Gastroesophageal sphincter (tissue), 4 donors: ENCODE results near the gene ABTB2. TPM values are rescaled to one million over a fixed set of nuclear protein-coding genes. Genes with fewer than 3 reads are reported as not detected.

Source experiments
- ATAC-seq: fragments of 150-250 bp; one replicate; pipeline ENCODE4 v1.9.1; 2016; ENCODE audit warnings: mild to moderate bottlenecking, moderate library complexity
- H3K27ac ChIP-seq, 4 donors: fragments of 200-600 bp; sonication (generic) in 3 of 4; 1 replicate in 3 of 4; 2 replicates in 1 of 4; pipeline ENCODE4 v1.5.1; 2016 to 2019
- H3K27me3 ChIP-seq: fragments of 200-600 bp; sonication (generic); one replicate; pipeline ENCODE4 v1.5.1; 2019
- H3K36me3 ChIP-seq, 2 donors: fragments of 200-600 bp; sonication (generic); one replicate each; pipeline ENCODE4 v1.5.1; 2019; ENCODE audit warnings: control low read depth in 1 of 2
- H3K4me1 ChIP-seq, 3 donors: fragments of 200-600 bp; sonication (generic); 1 replicate in 2 of 3; 2 replicates in 1 of 3; pipeline ENCODE4 v1.5.1; 2016 to 2019; ENCODE audit warnings: control low read depth in 2 of 3
- H3K4me3 ChIP-seq, 2 donors: fragments of 200-600 bp; sonication (generic); one replicate each; pipeline ENCODE4 v1.5.1; 2019; ENCODE audit warnings: mild to moderate bottlenecking in 1 of 2, moderate library complexity in 1 of 2
- H3K9me3 ChIP-seq, 3 donors: fragments of 200-600 bp; sonication (generic); one replicate each; pipeline ENCODE4 v1.5.1; 2017 to 2019; ENCODE audit warnings: control low read depth in 2 of 3
- CTCF ChIP-seq, 4 experiments: fragments of 200-600 bp in 2 of 4; fragments of 450-650 bp in 2 of 4; sonication (generic) in 1 of 4; IDR thresholded peaks; one replicate each; pipeline ENCODE4 v1.5.1; 2017 to 2019; ENCODE audit warnings: antibody characterized with exemption in 4 of 4, mild to moderate bottlenecking in 2 of 4, moderate library complexity in 2 of 4
- EP300 ChIP-seq: sonication (generic); formaldehyde crosslinking; IDR thresholded peaks from one replicate; pipeline ENCODE4 v1.6.1; 2017; ENCODE audit warnings: antibody characterized with exemption, mild to moderate bottlenecking
- POLR2A ChIP-seq, 2 donors: fragments of 450-650 bp; IDR thresholded peaks; one replicate each; pipeline ENCODE4 v1.6.1; 2017; ENCODE audit warnings: antibody characterized with exemption in 2 of 2, mild to moderate bottlenecking in 2 of 2, moderate library complexity in 1 of 2
- POLR2AphosphoS5 ChIP-seq: sonication (generic); formaldehyde crosslinking; IDR thresholded peaks from one replicate; pipeline ENCODE4 v1.6.1; 2017; ENCODE audit warnings: antibody characterized with exemption
- WGBS, 2 donors: methylation state at CpG; one replicate each; pipeline ENCODE4 v1.1.5; 2018; ENCODE audit warnings: low coverage in 1 of 2; 5-methylcytosine and 5-hydroxymethylcytosine counted together
- total RNA-seq, 4 donors: library from RNA; depleted of rRNA; stranded (reverse); fragments of >200 nt; gene quantifications; one replicate each; pipeline ENCODE4 v1.1.0, GENCODE V29; 2016

Gene ABTB2
- total RNA-seq, 4 donors from 2014 or later, result 4.1 to 11.0 (median 7.5) TPM

- WGBS, 2 donors, result 0 to 1% methylated on average over 8 to 21 of the region's 25 CpGs
- no peak for TF ChIP-seq EP300
- TF ChIP-seq POLR2AphosphoS5, result no peak
- no peak for TF ChIP-seq POLR2A (IDR thresholded peaks at IDR 0.05)
- no peak for TF ChIP-seq CTCF (IDR thresholded peaks at IDR 0.05)
- Histone ChIP-seq H3K27ac (peak overlapping the region; percentile 30 to 89 (median 84)), H3K36me3 (no peaks in the 10 kb centered on the region), H3K9me3 (no peaks in the 10 kb centered on the region), H3K4me1 (peaks cover 0 to 48% (median 14%) of the 10 kb centered on the region in 3 donors), H3K4me3 (peak overlapping the region; percentile 30 to 68), H3K27me3 (no peaks in the 10 kb centered on the region)
- peak; percentile 48 for ATAC-seq
These were observed 483 bp upstream of the ABTB2 start for GRCh38 chr11:34358258-34358727.

GRCh38 chr11:34356913-34357700 lies 703 bp downstream of the ABTB2 start:
- Histone ChIP-seq H3K4me1 (peaks cover 0 to 48% (median 14%) of the 10 kb centered on the region in 3 donors), H3K27ac (peak overlapping the region; percentile 1 to 89 (median 84)), H3K36me3 (no peaks in the 10 kb centered on the region), H3K27me3 (no peaks in the 10 kb centered on the region), H3K9me3 (no peaks in the 10 kb centered on the region), H3K4me3 (peak overlapping the region; percentile 37 to 68)
- TF ChIP-seq POLR2AphosphoS5 (no peak), CTCF (IDR thresholded peaks at IDR 0.05) (peak in 2 of 4 experiments; percentile 2 to 5)
- no CpG with 5 or more reads among the region's 83 CpGs for WGBS, 2 donors
- peak; percentile 25 for ATAC-seq

DNA sequence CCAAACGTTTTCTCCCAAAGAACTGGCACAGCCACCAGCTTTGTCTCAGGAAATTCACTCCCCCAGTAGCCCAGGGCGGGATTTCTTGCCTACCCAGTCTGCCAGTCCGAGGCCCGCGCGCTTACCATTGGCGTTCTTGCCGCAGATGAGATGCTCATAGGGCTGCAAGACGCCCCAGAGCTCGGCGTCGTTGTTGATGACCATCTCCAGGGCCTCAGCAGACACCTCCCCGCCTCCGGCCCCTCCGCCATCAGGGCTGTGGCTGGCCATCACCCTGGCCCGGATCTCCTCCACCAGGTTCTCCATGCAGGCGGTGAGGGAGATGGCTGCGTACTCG lies 1.3 kb downstream of the ABTB2 start:
- 0% methylated on average over 1 of the region's 19 CpGs; no CpG with 5 or more reads in 1 of the 2 donors for WGBS, 2 donors
- Histone ChIP-seq H3K4me1 (peaks cover 0 to 48% (median 14%) of the 10 kb centered on the region in 3 donors), H3K27ac (peak overlapping the region in 3 of 4 donors; percentile 80 to 89 (median 87)), H3K9me3 (no peaks in the 10 kb centered on the region), H3K4me3 (peak overlapping the region; percentile 37 to 68), H3K27me3 (no peaks in the 10 kb centered on the region), H3K36me3 (no peaks in the 10 kb centered on the region)
- no peak for ATAC-seq
- TF ChIP-seq POLR2A (IDR thresholded peaks at IDR 0.05), result no peak
- TF ChIP-seq CTCF (IDR thresholded peaks at IDR 0.05), result peak in 1 of 4 experiments; percentile 1

- 50 to 55% methylated on average over 4 to 6 of the region's 7 CpGs for WGBS, 2 donors
- ATAC-seq, result no peak
- no peak for TF ChIP-seq EP300
- no peak for TF ChIP-seq POLR2AphosphoS5
- TF ChIP-seq CTCF (IDR thresholded peaks at IDR 0.05), result no peak
- TF ChIP-seq POLR2A (IDR thresholded peaks at IDR 0.05), result no peak
These were observed 1.7 kb downstream of the ABTB2 start for GRCh38 chr11:34356130-34356529.

DNA sequence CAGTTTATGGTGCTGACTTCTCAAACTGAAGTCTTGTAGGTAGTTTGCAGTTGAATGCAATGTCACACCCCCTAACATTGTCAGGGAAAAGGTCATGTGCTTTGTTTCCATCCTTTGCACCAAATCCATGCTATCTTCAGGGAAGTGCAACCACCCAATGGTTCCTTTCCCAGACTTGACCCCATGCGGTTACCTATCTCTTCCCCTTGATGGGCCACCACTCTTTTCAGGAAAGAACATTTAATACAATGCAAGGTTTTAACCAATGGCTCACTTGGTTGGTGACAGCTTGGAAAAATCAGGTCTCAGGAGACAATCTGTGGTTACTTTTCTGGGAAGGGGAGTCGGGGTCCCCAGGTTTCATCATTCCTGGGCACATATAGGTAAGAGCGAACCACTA lies 2.1 kb downstream of the ABTB2 start:
- WGBS, 2 donors, result 80 to 100% methylated on average over 1 of the region's 3 CpGs
- Histone ChIP-seq H3K4me3 (peak overlapping the region in 1 of 2 donors; percentile 68), H3K4me1 (peaks cover 0 to 48% (median 14%) of the 10 kb centered on the region in 3 donors), H3K27ac (no peak overlapping the region), H3K27me3 (no peaks in the 10 kb centered on the region), H3K36me3 (no peaks in the 10 kb centered on the region), H3K9me3 (no peaks in the 10 kb centered on the region)
- ATAC-seq, result no peak
- TF ChIP-seq POLR2A (IDR thresholded peaks at IDR 0.05), result no peak
- TF ChIP-seq CTCF (IDR thresholded peaks at IDR 0.05), result no peak
- TF ChIP-seq EP300, result no peak
- no peak for TF ChIP-seq POLR2AphosphoS5

More at GRCh38 chr11:34356130-34356529, 1.7 kb downstream of the ABTB2 start:
- Histone ChIP-seq H3K27me3 (no peaks in the 10 kb centered on the region), H3K27ac (peak overlapping the region in 2 of 4 donors; percentile 80 to 89), H3K9me3 (no peaks in the 10 kb centered on the region), H3K4me1 (peaks cover 0 to 48% (median 14%) of the 10 kb centered on the region in 3 donors), H3K4me3 (peak overlapping the region; percentile 37 to 68), H3K36me3 (no peaks in the 10 kb centered on the region)
